Gastrocnemius medialis (tissue), 4 donors: Measurements from ENCODE around the gene MYB. TPM values are rescaled to one million over a fixed set of nuclear protein-coding genes. Genes with fewer than 3 reads are reported as not detected.

Source experiments
- ATAC-seq, 2 donors: fragments of 150-250 bp; one replicate each; pipeline ENCODE4 v1.9.1; 2016
- DNase-seq, 2 donors: peaks; one replicate each; pipeline ENCODE4 v3.0.0-alpha.2; 2019
- H3K27ac ChIP-seq, 4 donors: fragments of 200-600 bp; sonication (generic); 1 replicate in 1 of 4; 2 replicates in 3 of 4; pipeline ENCODE4 v1.5.1; 2016 to 2018; ENCODE audit warnings: mild to moderate bottlenecking in 2 of 4, moderate library complexity in 1 of 4
- H3K27me3 ChIP-seq, 3 donors: fragments of 200-600 bp; sonication (generic) in 2 of 3; 1 replicate in 1 of 3; 2 replicates in 2 of 3; pipeline versions ENCODE4 v1.5.1 to v1.6.0; 2016 to 2019; ENCODE audit warnings: mild to moderate bottlenecking in 1 of 3, moderate library complexity in 1 of 3
- H3K36me3 ChIP-seq, 2 donors: fragments of 200-600 bp; sonication (generic) in 1 of 2; one replicate each; pipeline ENCODE4 v1.5.1; 2017 to 2018
- H3K4me1 ChIP-seq, 2 donors: fragments of 200-600 bp; sonication (generic) in 1 of 2; one replicate each; pipeline ENCODE4 v1.5.1; 2016 to 2017; ENCODE audit warnings: mild to moderate bottlenecking in 2 of 2
- H3K4me3 ChIP-seq, 4 donors: fragments of 200-600 bp; sonication (generic) in 3 of 4; 1 replicate in 1 of 4; 2 replicates in 3 of 4; pipeline ENCODE4 v1.5.1; 2016 to 2019; ENCODE audit warnings: mild to moderate bottlenecking in 2 of 4
- H3K9me3 ChIP-seq, 3 donors: fragments of 200-600 bp; sonication (generic) in 2 of 3; 1 replicate in 1 of 3; 2 replicates in 2 of 3; pipeline ENCODE4 v1.5.1; 2016 to 2019
- POLR2A ChIP-seq, 2 donors: fragments of 450-650 bp; IDR thresholded peaks; one replicate each; pipeline ENCODE4 v1.6.1; 2017; ENCODE audit warnings: antibody characterized with exemption in 2 of 2, mild to moderate bottlenecking in 2 of 2, moderate library complexity in 2 of 2
- in situ Hi-C, 4 donors: fragments of 200-750 bp; cut with MboI; loops; one replicate each; pipeline versions ENCODE4 v1.15.0 to v1.8.0; 2017; ENCODE audit warnings: low sequenced_read_pairs in 4 of 4
- intact Hi-C: fragments of 100-400 bp; cut with DNase I; formaldehyde crosslinking; loops from one replicate; pipeline ENCODE4 v1.15.1; 2023; ENCODE audit warnings: low total_unique reads
- total RNA-seq, 4 donors: library from RNA; depleted of rRNA; stranded (reverse); fragments of >200 nt; gene quantifications; one replicate each; pipeline versions ENCODE4 v1.1.0 to v1.2.3, GENCODE V29; 2016
- TF ChIP-seq, protein P1 (sequence below), 5 experiments: fragments of 450-650 bp in 3 of 5; fragments of 200-600 bp in 2 of 5; sonication (generic) in 2 of 5; IDR thresholded peaks in 4 of 5; conservative IDR thresholded peaks in 1 of 5; 1 replicate in 4 of 5; 2 replicates in 1 of 5; pipeline ENCODE4 v1.5.1; 2016 to 2019; ENCODE audit warnings: antibody characterized with exemption in 5 of 5, mild to moderate bottlenecking in 3 of 5, moderate library complexity in 3 of 5

Gene MYB
- total RNA-seq, 4 donors from 2014 or later = 0.13 to 0.16 (median 0.15) TPM; not detected in 1

DNA sequence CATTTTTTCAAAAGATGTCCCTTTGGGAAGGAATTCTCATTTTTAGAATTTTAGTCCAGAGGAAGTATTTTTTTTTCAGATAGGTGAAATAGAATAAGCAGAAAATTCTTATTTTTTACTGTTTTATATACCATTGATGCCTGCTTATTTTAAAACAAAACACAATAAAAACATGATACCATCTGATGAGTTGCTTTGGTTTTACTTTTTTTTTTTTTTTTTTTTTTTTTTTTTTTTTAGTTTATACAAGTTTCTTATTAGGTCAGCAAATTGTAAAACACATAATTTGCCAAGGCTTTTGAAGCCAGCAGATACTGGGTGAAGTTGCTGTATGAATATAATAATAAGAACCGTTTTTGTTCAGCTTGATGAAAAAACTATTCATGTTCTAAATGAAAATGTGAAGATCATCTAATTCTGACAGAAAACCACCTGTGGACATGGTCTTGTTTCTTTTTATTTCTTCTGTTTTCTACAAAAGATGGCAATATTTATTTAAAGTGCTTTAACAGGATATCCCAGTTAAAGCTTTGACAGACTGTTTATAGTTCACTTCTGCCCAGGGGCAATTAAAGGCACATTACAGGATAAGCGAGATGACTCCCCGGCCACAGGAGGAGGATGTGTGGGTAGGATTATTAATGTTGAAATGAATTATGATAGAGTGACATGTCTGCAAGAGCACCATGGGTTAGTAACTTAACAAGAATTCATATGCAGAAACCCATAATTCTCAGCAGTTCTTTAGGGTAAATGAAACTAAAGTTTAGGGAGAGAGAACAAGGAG is 31.1 kb downstream of the MYB start:
- in situ Hi-C loops = no loop called here
- TF ChIP-seq, protein P1, sequence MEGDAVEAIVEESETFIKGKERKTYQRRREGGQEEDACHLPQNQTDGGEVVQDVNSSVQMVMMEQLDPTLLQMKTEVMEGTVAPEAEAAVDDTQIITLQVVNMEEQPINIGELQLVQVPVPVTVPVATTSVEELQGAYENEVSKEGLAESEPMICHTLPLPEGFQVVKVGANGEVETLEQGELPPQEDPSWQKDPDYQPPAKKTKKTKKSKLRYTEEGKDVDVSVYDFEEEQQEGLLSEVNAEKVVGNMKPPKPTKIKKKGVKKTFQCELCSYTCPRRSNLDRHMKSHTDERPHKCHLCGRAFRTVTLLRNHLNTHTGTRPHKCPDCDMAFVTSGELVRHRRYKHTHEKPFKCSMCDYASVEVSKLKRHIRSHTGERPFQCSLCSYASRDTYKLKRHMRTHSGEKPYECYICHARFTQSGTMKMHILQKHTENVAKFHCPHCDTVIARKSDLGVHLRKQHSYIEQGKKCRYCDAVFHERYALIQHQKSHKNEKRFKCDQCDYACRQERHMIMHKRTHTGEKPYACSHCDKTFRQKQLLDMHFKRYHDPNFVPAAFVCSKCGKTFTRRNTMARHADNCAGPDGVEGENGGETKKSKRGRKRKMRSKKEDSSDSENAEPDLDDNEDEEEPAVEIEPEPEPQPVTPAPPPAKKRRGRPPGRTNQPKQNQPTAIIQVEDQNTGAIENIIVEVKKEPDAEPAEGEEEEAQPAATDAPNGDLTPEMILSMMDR (IDR thresholded peaks at IDR 0.05 in 4 of 5, conservative IDR thresholded peaks at IDR 0.05 in 1 of 5) = no peak
- TF ChIP-seq POLR2A (IDR thresholded peaks at IDR 0.05) = no peak

DNA sequence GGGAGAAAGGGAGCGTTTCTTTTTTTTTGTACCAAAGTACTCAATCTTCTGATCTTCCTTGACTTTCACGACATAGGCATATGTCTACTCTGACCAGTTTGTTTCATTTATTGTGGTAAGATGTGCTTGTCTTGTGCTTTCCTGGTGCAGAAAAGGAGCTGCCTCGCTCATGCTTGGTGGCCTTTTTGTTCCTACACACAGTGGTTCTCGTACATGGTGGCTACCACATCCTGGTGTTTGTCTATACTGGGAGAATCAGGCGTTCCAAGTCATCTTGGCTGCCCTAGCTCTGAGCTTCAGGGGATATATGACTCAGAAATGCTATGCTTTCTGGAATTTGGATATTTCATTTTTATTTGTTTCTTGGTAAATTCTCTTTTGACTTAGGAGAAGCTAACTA is 31.8 kb downstream of the MYB start:
- Histone ChIP-seq H3K9me3 (no peaks in the 10 kb centered on the region), H3K27me3 (no peaks in the 10 kb centered on the region), H3K36me3 (no peaks in the 10 kb centered on the region), H3K4me3 (no peak overlapping the region), H3K4me1 (no peaks in the 10 kb centered on the region), H3K27ac (no peak overlapping the region)
- intact Hi-C loops (no loop called here), in situ Hi-C loops (no loop called here)
- no peak for TF ChIP-seq POLR2A (IDR thresholded peaks at IDR 0.05)
- TF ChIP-seq, protein P1 (IDR thresholded peaks at IDR 0.05 in 4 of 5, conservative IDR thresholded peaks at IDR 0.05 in 1 of 5) = no peak
- no peak for ATAC-seq
- no peak for DNase-seq

More for the DNA sequence above, 31.1 kb downstream of the MYB start:
- H3K9me3 ChIP-seq = no peaks in the 10 kb centered on the region
- H3K36me3 ChIP-seq = no peaks in the 10 kb centered on the region
- ATAC-seq (no peak), DNase-seq (no peak)
- no peaks in the 10 kb centered on the region for H3K27me3 ChIP-seq
- H3K27ac ChIP-seq = no peak overlapping the region
- H3K4me3 ChIP-seq = no peak overlapping the region
- H3K4me1 ChIP-seq = no peaks in the 10 kb centered on the region
- intact Hi-C loops = no loop called here

DNA sequence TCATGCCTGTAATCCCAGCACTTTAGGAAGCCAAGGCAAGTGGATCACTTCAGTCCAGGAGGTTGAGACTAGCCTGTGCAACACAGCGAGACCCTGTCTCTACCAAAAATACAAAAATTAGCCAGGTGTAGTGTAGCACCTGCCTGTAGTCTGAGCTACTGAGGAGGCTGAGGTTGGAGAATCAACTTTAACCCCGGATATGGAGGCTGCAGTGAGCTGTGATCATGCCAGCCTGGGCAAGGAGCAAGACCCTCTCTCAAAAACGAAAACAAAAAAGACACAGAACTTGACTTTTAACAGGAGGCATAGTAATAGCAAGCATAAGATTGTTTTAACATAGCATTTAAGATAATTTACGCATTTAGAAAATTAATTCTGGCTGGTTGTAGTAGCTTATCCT is 32.5 kb downstream of the MYB start:
- intact Hi-C loops (no loop called here), in situ Hi-C loops (no loop called here)
- no peak for DNase-seq
- no peaks in the 10 kb centered on the region for H3K9me3 ChIP-seq
- no peak for TF ChIP-seq POLR2A (IDR thresholded peaks at IDR 0.05)
- no peak for ATAC-seq
- H3K4me3 ChIP-seq = no peak overlapping the region
- H3K36me3 ChIP-seq = no peaks in the 10 kb centered on the region
- H3K27ac ChIP-seq = no peak overlapping the region
- no peaks in the 10 kb centered on the region for H3K4me1 ChIP-seq
- H3K27me3 ChIP-seq = no peaks in the 10 kb centered on the region

DNA sequence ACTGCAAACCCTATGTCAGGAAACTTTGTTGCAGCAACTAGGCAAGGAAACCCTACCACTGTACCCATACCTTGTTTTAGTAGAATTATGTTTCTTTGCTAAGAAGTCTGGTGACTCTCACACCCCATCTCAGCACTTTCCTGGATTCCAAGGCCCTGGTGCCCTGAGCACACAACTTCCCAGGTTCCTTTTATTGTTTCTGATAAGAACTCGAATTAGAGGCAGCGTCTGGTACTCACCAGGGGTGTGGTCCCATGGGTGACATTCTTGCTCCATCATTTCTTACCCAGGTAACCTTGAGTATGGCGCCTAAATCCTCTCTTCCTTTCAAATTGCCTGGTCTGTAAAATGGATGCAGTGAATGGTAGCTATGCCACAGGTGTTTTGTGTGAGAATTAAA is 34.1 kb downstream of the MYB start:
- no peaks in the 10 kb centered on the region for H3K27me3 ChIP-seq
- no peaks in the 10 kb centered on the region for H3K4me1 ChIP-seq
- no peak overlapping the region for H3K27ac ChIP-seq
- H3K36me3 ChIP-seq = no peaks in the 10 kb centered on the region
- ATAC-seq (no peak), DNase-seq (no peak)
- no peaks in the 10 kb centered on the region for H3K9me3 ChIP-seq
- TF ChIP-seq POLR2A (IDR thresholded peaks at IDR 0.05) = no peak
- TF ChIP-seq, protein P1 (IDR thresholded peaks at IDR 0.05 in 4 of 5, conservative IDR thresholded peaks at IDR 0.05 in 1 of 5) = no peak
- H3K4me3 ChIP-seq = no peak overlapping the region
- in situ Hi-C loops = no loop called here
- intact Hi-C loops = no loop called here

DNA sequence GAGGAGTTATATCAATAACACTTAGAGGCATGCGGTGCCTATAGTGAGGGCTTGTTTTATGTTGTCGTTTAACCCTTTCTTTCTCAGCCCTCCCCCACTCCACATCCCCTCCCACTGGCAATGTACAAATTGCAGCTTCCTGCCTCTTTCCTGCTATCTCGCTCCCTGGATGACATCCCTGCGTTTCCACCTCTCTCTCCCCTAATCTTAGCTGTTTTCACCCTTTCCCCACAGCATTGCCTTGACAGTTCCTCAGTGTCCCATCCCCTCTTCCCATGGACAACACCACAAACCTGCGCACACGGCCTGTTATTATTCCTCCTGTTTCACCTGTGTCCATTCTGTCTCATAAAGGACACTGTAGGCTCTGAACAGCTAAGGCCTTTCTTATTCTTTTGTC is 34.5 kb downstream of the MYB start:
- no peak for DNase-seq
- no peak for ATAC-seq
- H3K4me1 ChIP-seq = no peaks in the 10 kb centered on the region
- H3K36me3 ChIP-seq = no peaks in the 10 kb centered on the region
- no peaks in the 10 kb centered on the region for H3K27me3 ChIP-seq
- no peak overlapping the region for H3K27ac ChIP-seq
- no peak overlapping the region for H3K4me3 ChIP-seq
- intact Hi-C loops (no loop called here), in situ Hi-C loops (no loop called here)
- no peaks in the 10 kb centered on the region for H3K9me3 ChIP-seq
- TF ChIP-seq, protein P1 (IDR thresholded peaks at IDR 0.05 in 4 of 5, conservative IDR thresholded peaks at IDR 0.05 in 1 of 5) = no peak
- TF ChIP-seq POLR2A (IDR thresholded peaks at IDR 0.05) = no peak
